Bronchial epithelial cell (primary cell): ENCODE data around the gene TMEM222. TPM values are rescaled to one million over a fixed set of nuclear protein-coding genes. Genes with fewer than 3 reads are reported as not detected.
A peak's percentile ranks its signal among the peaks of the same experiment; 100 is the strongest.

Experiments used
- DNase-seq: peaks from one replicate; pipeline ENCODE4 v3.0.0-alpha.2; 2010; ENCODE audit warnings: low read depth
- FAIRE-seq: peaks from 2 replicates; lab custom pipeline; 2011; peaks lifted over from hg19 to GRCh38; lab: Jason Lieb, UNC
- H3K27me3 ChIP-seq: 2 replicates; pipeline ENCODE4 v1.5.1; 2011; ENCODE audit warnings: low read length; ENCODE audit not compliant: control insufficient read depth, insufficient read depth
- H3K36me3 ChIP-seq: 2 replicates; pipeline ENCODE4 v1.5.1; 2011; ENCODE audit warnings: low read length; ENCODE audit not compliant: control insufficient read depth, insufficient read depth
- H3K4me3 ChIP-seq: 2 replicates; pipeline ENCODE4 v1.5.1; 2011; ENCODE audit warnings: mild to moderate bottlenecking, low read depth, low read length, control low read depth
- total RNA-seq: library from RNA; depleted of rRNA; stranded (reverse); fragments of >200 nt; gene quantifications from 2 replicates; pipeline ENCODE4 v1.2.1, GENCODE V29; 2014
- TF ChIP-seq, protein P1 (sequence below): IDR thresholded peaks from 2 replicates; pipeline ENCODE4 v1.5.1; 2011; ENCODE audit warnings: mild to moderate bottlenecking, moderate library complexity, low read length, control low read depth, inconsistent platforms; ENCODE audit not compliant: insufficient read depth, severe bottlenecking

Gene TMEM222
- total RNA-seq, 1 donor from 2014 or later, result 17.1 TPM

DNA sequence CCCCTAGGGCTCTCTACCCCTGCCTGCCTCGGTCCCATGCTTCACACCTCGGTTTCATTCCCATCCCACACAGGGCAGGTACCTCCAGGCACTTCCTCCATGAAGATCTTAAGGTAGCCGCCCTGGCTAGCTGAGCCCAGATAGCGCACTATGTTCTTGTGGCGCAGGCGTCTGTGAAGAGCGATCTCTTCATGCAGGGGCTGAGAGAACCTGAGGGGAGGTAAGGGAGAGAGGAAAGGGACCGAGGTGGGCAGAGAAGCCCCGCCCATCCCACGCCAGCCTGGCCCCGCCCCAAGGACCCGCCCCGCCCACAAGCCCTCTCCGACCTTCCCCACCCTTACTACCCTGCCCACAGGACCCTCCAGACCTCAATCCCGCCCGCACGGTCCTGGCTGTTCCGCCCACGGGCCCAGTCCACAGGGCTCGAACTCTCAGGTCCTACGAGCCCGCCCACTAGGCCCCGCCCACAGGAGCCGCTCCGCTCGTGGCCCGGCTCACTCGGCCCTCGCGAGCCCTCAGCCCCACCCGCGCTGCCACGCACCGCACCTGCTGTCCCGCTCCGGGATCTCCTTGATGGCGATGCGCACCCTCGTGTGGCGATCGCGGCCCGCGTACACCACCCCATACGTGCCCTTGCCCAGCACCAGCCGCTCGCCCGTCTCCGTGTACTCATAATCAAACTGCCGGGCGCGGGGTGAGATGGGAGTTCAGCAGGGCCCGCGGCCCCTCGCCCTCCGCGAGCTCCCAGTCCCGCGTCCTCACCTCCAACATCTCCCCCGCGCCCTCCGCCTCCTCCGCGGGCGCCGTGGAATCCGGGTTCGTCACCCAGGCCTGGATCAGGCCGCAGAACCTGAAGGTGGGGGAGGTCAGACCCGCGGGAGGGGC lies 38.4 kb downstream of the TMEM222 start:
- no peak for DNase-seq
- TF ChIP-seq, protein P1, sequence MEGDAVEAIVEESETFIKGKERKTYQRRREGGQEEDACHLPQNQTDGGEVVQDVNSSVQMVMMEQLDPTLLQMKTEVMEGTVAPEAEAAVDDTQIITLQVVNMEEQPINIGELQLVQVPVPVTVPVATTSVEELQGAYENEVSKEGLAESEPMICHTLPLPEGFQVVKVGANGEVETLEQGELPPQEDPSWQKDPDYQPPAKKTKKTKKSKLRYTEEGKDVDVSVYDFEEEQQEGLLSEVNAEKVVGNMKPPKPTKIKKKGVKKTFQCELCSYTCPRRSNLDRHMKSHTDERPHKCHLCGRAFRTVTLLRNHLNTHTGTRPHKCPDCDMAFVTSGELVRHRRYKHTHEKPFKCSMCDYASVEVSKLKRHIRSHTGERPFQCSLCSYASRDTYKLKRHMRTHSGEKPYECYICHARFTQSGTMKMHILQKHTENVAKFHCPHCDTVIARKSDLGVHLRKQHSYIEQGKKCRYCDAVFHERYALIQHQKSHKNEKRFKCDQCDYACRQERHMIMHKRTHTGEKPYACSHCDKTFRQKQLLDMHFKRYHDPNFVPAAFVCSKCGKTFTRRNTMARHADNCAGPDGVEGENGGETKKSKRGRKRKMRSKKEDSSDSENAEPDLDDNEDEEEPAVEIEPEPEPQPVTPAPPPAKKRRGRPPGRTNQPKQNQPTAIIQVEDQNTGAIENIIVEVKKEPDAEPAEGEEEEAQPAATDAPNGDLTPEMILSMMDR, result no peak
- H3K4me3 ChIP-seq, result no peak overlapping the region
- H3K27me3 ChIP-seq, result no peaks in the 10 kb centered on the region
- no peak for FAIRE-seq
- H3K36me3 ChIP-seq, result peaks cover 69% of the 10 kb centered on the region

DNA sequence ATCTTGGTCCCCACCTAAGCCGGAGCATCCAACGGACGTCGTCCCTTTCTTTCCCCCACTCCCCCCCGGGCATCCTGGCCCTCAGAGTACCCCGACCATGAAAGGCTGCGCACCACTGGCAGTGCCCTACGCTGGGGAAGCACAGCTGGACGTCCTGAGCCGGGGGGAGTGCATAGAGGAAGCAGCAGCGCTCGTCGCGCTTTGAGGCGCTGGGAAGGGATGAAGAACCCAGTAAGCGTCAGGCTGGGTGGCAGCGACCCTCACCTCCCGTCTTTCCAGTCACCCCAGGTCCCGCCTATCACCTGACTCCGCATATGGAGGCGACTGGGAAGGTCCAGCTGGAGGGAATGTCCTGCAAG lies 39.1 kb downstream of the TMEM222 start:
- FAIRE-seq (no peak), DNase-seq (no peak)
- TF ChIP-seq, protein P1, result no peak
- Histone ChIP-seq H3K4me3 (no peak overlapping the region), H3K36me3 (peaks cover 68% of the 10 kb centered on the region), H3K27me3 (no peaks in the 10 kb centered on the region)

DNA sequence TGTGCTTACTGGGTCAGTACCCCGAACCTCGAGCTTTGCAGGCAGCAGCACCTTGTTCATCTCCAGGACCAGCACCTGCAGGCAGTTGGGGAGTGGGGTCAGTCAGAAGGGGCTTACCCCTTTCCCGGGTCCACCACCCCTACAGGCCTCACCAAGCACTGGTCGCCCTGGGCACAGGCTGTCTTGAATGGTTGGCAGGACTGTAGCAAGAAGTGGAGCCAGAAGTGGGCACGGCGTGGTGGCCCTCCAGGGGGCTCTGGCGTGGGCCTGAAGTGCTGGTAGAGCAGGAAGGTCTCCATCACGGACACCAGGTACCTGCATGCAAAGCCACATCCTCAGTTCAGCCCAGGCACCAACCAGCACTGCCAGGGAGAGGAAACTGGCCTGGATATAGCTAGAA lies 39.6 kb downstream of the TMEM222 start:
- TF ChIP-seq, protein P1, result no peak
- H3K27me3 ChIP-seq, result no peaks in the 10 kb centered on the region
- FAIRE-seq (no peak), DNase-seq (no peak)
- H3K36me3 ChIP-seq, result peaks cover 65% of the 10 kb centered on the region
- no peak overlapping the region for H3K4me3 ChIP-seq

DNA sequence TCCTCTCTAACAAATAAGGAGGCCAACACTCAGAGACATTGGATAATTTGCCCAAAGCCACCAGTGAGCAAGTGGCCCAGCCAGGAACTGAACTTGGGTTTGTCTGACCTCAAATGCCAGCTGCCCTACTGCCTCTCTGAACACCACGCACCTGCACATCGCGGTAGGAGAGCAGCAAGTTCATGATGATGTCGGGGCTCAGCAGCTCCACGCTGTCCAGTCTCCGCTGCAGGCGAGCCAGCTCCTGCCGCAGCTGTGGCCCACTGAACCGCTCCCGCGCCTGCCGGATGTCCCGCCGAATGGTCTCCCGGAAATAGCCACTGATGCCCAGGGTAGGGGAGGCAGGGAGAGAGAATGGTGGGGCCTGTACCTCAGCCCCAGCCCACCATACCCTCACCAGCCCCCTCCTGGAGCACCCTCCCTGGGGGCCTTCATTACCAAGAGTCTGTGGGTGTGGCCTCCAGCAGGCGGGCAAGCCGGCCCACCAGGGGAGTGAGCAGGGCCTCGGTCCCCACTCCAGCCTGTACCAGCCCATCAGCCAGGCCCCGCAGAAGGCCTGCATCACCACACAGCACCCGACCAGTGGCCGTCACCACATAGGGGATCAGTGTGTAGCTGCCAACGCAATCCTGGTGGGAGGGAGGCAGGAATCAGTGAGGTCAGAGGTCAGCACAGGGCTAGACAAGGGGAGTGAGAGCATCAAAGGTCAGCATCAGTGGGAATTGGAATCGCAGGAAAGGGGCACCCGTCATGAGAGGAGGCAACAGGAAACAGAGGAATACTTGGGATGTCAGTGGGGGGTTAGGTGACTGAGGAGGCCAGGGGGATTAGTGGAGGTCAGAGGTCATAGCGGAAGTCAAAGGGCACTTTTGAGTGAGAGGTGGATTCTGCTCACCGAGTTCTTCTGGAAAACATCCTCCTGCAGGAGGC lies 42.1 kb downstream of the TMEM222 start:
- DNase-seq (no peak), FAIRE-seq (no peak)
- TF ChIP-seq, protein P1, result no peak
- no peak overlapping the region for H3K4me3 ChIP-seq
- no peaks in the 10 kb centered on the region for H3K27me3 ChIP-seq
- peaks cover 47% of the 10 kb centered on the region for H3K36me3 ChIP-seq

DNA sequence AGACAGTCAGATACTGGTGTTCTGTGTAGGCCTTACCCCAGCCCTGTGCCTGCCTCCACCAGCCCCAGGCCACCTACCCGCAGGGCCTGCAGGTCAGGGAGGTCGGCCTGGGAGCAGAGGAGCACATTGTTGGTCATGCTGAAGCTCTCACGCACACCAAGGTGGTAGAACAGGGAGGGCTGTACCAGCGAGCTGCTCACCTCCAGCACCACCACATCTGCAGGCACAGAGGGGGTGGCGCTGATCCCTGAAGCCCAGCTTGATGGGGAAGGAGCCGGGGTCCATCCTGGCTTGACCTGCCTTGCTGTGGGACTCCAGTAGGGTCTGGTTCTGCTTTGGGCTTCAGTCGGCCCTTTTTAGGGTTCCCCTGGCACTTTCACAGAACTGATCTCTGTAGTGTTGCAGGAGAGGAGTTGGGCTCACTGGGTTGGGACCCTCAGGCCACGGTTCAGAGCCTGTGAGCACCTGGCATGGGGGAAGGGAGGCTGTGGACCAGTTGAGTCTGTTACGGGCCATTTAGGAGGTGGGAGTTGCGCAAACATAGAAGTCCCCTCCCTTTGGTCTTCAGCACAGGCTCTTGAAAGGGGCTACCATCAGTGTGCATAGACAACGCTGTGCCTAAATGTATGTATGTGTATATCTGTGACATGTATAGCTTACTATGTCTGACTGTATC lies 42.9 kb downstream of the TMEM222 start:
- FAIRE-seq (no peak), DNase-seq (no peak)
- Histone ChIP-seq H3K4me3 (peak overlapping the region; percentile 75), H3K27me3 (no peaks in the 10 kb centered on the region), H3K36me3 (peaks cover 41% of the 10 kb centered on the region)
- TF ChIP-seq, protein P1, result no peak
